PC-3 (cell line): ENCODE results near the gene RGL2. TPM values are rescaled to one million over a fixed set of nuclear protein-coding genes. Genes with fewer than 3 reads are reported as not detected.

Experiments used
- ATAC-seq: fragments of 200-7000 bp; cut with Tn5 transposase; 2 replicates; pipeline ENCODE4 v1.9.1; 2020; ENCODE audit warnings: mild to moderate bottlenecking, moderate library complexity
- BruUV-seq: library from RNA; stranded (reverse); fragments of 400-500 nt; replicated peaks from 2 replicates; lab custom pipeline; 2021; lab: Mats Ljungman, UMichigan
- CTCF ChIA-PET: fragments of 300-600 bp; sonication (Branson Sonifier 250); formaldehyde crosslinking; loops from one replicate; lab custom pipeline; 2022; ENCODE audit warnings: antibody characterized with exemption; lab: Charles Lee
- POLR2A ChIA-PET: fragments of 300-600 bp; sonication (Branson Sonifier 250); formaldehyde crosslinking; loops from one replicate; lab custom pipeline; 2022; ENCODE audit warnings: antibody characterized with exemption; ENCODE audit not compliant: unreplicated experiment; lab: Charles Lee
- DNase-seq: peaks from one replicate; pipeline ENCODE4 v3.0.0-alpha.2; 2015
- H2AFZ ChIP-seq: fragments of 300-600 bp; sonication (generic); 2 replicates; pipeline ENCODE4 v1.6.0; 2016; ENCODE audit warnings: antibody characterized with exemption, low read length
- H3F3A ChIP-seq: fragments of 300-600 bp; sonication (generic); one replicate; pipeline ENCODE4 v1.6.0; 2017; ENCODE audit warnings: antibody characterized with exemption, low read length, control low read depth, mild to moderate bottlenecking; ENCODE audit not compliant: unreplicated experiment
- H3K27ac ChIP-seq: fragments of 300-600 bp; sonication (generic); 2 replicates; pipeline ENCODE4 v1.5.1; 2016; ENCODE audit warnings: mild to moderate bottlenecking, low read length
- H3K27me3 ChIP-seq: fragments of 300-600 bp; sonication (generic); 2 replicates; pipeline ENCODE4 v1.6.1; 2016; ENCODE audit warnings: low read length, mixed read lengths
- H3K36me3 ChIP-seq: fragments of 300-600 bp; sonication (generic); 2 replicates; pipeline ENCODE4 v1.6.1; 2016; ENCODE audit warnings: low read depth, mixed run types, low read length, mixed read lengths
- H3K4me1 ChIP-seq: fragments of 300-600 bp; sonication (generic); 2 replicates; pipeline ENCODE4 v1.5.1; 2016; ENCODE audit warnings: low read length; ENCODE audit not compliant: insufficient read depth
- H3K4me2 ChIP-seq: fragments of 300-600 bp; sonication (generic); 2 replicates; pipeline ENCODE4 v1.6.0; 2016; ENCODE audit warnings: low read length
- H3K4me3 ChIP-seq: fragments of 300-600 bp; sonication (generic); 2 replicates; pipeline ENCODE4 v1.5.1; 2016; ENCODE audit warnings: mild to moderate bottlenecking, low read length, mixed read lengths
- H3K79me2 ChIP-seq: fragments of 300-600 bp; sonication (generic); 2 replicates; pipeline ENCODE4 v1.6.1; 2017; ENCODE audit warnings: low read length, mixed read lengths
- H3K9ac ChIP-seq: fragments of 300-600 bp; sonication (generic); 2 replicates; pipeline ENCODE4 v1.6.0; 2016; ENCODE audit warnings: mild to moderate bottlenecking, low read length
- H3K9me2 ChIP-seq: fragments of 300-600 bp; sonication (generic); replicated peaks from 2 replicates; pipeline ENCODE4 v1.6.1; 2016; ENCODE audit warnings: mixed run types, low read length, mixed read lengths
- H3K9me3 ChIP-seq: fragments of 300-600 bp; sonication (generic); 2 replicates; pipeline ENCODE4 v1.6.1; 2016; ENCODE audit warnings: low read length, mixed read lengths
- H4K20me1 ChIP-seq: fragments of 300-600 bp; sonication (generic); 2 replicates; pipeline ENCODE4 v1.6.1; 2016; ENCODE audit warnings: low read length, mixed read lengths
- CTCF ChIP-seq: fragments of 300-600 bp; sonication (generic); conservative IDR thresholded peaks from 2 replicates; pipeline ENCODE4 v1.5.1; 2017; ENCODE audit warnings: antibody characterized with exemption, low read depth, mild to moderate bottlenecking, low read length
- EZH2 ChIP-seq: fragments of 300-600 bp; sonication (generic); IDR thresholded peaks from one replicate; pipeline ENCODE4 v1.6.1; 2017; ENCODE audit warnings: antibody characterized with exemption, mild to moderate bottlenecking, low read length; ENCODE audit not compliant: unreplicated experiment
- EZH2phosphoT487 ChIP-seq: fragments of 300-600 bp; sonication (generic); IDR thresholded peaks from 2 replicates; pipeline ENCODE4 v1.6.1; 2018; ENCODE audit warnings: mild to moderate bottlenecking, antibody characterized with exemption, low read length, borderline replicate concordance
- intact Hi-C: fragments of 100-400 bp; cut with micrococcal nuclease; formaldehyde crosslinking; loops from 2 replicates; pipeline ENCODE4 v1.9.0; 2023
- total RNA-seq: library from RNA; depleted of rRNA; stranded (reverse); fragments of >200 nt; gene quantifications from 2 replicates; pipeline ENCODE4 v1.2.3, GENCODE V29; 2014

The RGL2 gene
- total RNA-seq, 1 experiment from 2014 or later = 34.9 TPM

- no TSS peak for BruUV-seq
Observed at GRCh38 chr6:33248932-33249731, 49.6 kb downstream of the RGL2 start.

DNA sequence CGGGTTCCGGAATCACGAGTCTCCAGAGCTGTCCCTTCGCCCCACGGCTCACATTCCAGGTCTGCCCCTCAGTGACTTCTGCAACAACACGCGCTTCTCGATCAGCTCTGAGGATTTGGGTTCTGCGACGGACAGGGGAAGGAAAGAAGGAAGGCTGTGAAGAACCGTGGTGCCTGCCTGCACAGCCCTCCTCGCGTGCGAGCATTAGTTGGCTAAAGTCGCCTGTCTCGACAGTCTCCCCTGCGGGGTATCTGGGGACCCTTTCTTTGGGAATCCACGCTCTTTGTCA lies 50.2 kb downstream of the RGL2 start:
- H3K79me2 ChIP-seq = no peaks in the 10 kb centered on the region
- no peaks in the 10 kb centered on the region for H3K9me3 ChIP-seq
- peak overlapping the region; percentile 29 for H3K27ac ChIP-seq
- ChIA-PET CTCF (interaction anchor here (0.8 to 1.3 kb wide), 3 partner anchors 49 to 51 kb away, joined by 5 to 7 read pairs (median 5); no protein-coding TSS in a partner anchor), POLR2A (interaction anchor here (0.6 to 0.8 kb wide), 3 partner anchors 12 to 44 kb away, joined by 4 to 7 read pairs (median 6); partner anchors contain the start of genes B3GALT4 and HSD17B8)
- H3K9me2 ChIP-seq = no peaks in the 10 kb centered on the region
- H3K4me1 ChIP-seq = peaks cover 30% of the 10 kb centered on the region
- peak overlapping the region; percentile 89 for H3K4me2 ChIP-seq
- peaks cover 7% of the 10 kb centered on the region for H3F3A ChIP-seq
- H3K9ac ChIP-seq = peak overlapping the region; percentile 38
- TSS peak; percentile 89 for BruUV-seq
- no peaks in the 10 kb centered on the region for H3K27me3 ChIP-seq
- peak; percentile 19 for ATAC-seq
- peak overlapping the region; percentile 70 for H2AFZ ChIP-seq
- peak; percentile 40 for DNase-seq
- no peak for TF ChIP-seq CTCF
- intact Hi-C loops = loop anchor here (1.0 to 2.0 kb wide), 4 partner anchors 42 to 234 kb away; no protein-coding TSS in a partner anchor
- no peaks in the 10 kb centered on the region for H3K36me3 ChIP-seq
- no peaks in the 10 kb centered on the region for H4K20me1 ChIP-seq
- peak overlapping the region; percentile 70 for H3K4me3 ChIP-seq

More at GRCh38 chr6:33248932-33249731, 49.6 kb downstream of the RGL2 start:
- Histone ChIP-seq H3K9me2 (no peaks in the 10 kb centered on the region), H3K4me2 (peak overlapping the region; percentile 89), H3K79me2 (no peaks in the 10 kb centered on the region), H3K27me3 (no peaks in the 10 kb centered on the region), H2AFZ (peak overlapping the region; percentile 81), H4K20me1 (no peaks in the 10 kb centered on the region), H3K4me3 (peak overlapping the region; percentile 70), H3K4me1 (peaks cover 30% of the 10 kb centered on the region), H3K9ac (peak overlapping the region; percentile 69), H3K9me3 (no peaks in the 10 kb centered on the region), H3K36me3 (no peaks in the 10 kb centered on the region), H3K27ac (peak overlapping the region; percentile 72), H3F3A (peaks cover 7% of the 10 kb centered on the region)
- CTCF ChIA-PET = interaction anchor here (0.6 to 2.0 kb wide), 5 partner anchors 11 to 124 kb away, joined by 3 to 8 read pairs (median 5); no protein-coding TSS in a partner anchor
- DNase-seq = peak; percentile 98
- intact Hi-C loops = loop anchor here (1.0 to 2.0 kb wide), 5 partner anchors 42 to 235 kb away; no protein-coding TSS in a partner anchor
- POLR2A ChIA-PET = interaction anchor here (0.5 to 0.6 kb wide), 6 partner anchors 12 to 1119 kb away, joined by 3 to 7 read pairs (median 4); partner anchors contain the start of genes FKBPL and HSD17B8
- peak; percentile 83 for ATAC-seq
- TF ChIP-seq EZH2 (no peak), CTCF (0 out of 2 replicates have a peak, but pooled peaks have one; percentile 15), EZH2phosphoT487 (no peak)
